Adrenal gland (tissue), 12 donors: ENCODE data around the gene MYO1E. TPM values are rescaled to one million over a fixed set of nuclear protein-coding genes. Genes with fewer than 3 reads are reported as not detected.

Source experiments
- DNase-seq, 7 donors: peaks; one replicate each; pipeline ENCODE4 v3.0.0-alpha.2; 2019 to 2020
- H3K27ac ChIP-seq, 5 donors: fragments of 200-600 bp; sonication (generic) in 4 of 5; 1 replicate in 3 of 5; 2 replicates in 2 of 5; pipeline versions ENCODE4 v1.5.1 to v1.8.0; 2016 to 2020; ENCODE audit warnings: mild to moderate bottlenecking in 1 of 5
- H3K27me3 ChIP-seq: fragments of 200-600 bp; 2 replicates; pipeline ENCODE4 v1.8.0; 2021
- H3K36me3 ChIP-seq, 2 donors: fragments of 200-600 bp; replicated peaks in 1 of 2; 1 replicate in 1 of 2; 2 replicates in 1 of 2; pipeline versions ENCODE4 v1.5.1 to v1.8.0; 2018 to 2022
- H3K4me1 ChIP-seq, 2 donors: fragments of 200-600 bp; replicated peaks in 1 of 2; 1 replicate in 1 of 2; 2 replicates in 1 of 2; pipeline versions ENCODE4 v1.5.1 to v1.8.0; 2018 to 2021
- H3K4me3 ChIP-seq, 4 donors: fragments of 200-600 bp; sonication (generic) in 3 of 4; one replicate each; pipeline ENCODE4 v1.5.1; 2016 to 2018
- H3K9me3 ChIP-seq, 3 donors: fragments of 200-600 bp; sonication (generic) in 1 of 3; replicated peaks in 1 of 3; 1 replicate in 2 of 3; 2 replicates in 1 of 3; pipeline versions ENCODE4 v1.5.1 to v1.8.0; 2016 to 2021
- POLR2A ChIP-seq, 2 donors: fragments of 450-650 bp; IDR thresholded peaks; one replicate each; pipeline ENCODE4 v1.6.1; 2017; ENCODE audit warnings: antibody characterized with exemption in 2 of 2, mild to moderate bottlenecking in 2 of 2, moderate library complexity in 1 of 2
- WGBS, 4 donors: extraction: QIAGEN DNeasy Blood & Tissue Kit in 2 of 4; methylation state at CpG; one replicate each; pipeline versions ENCODE4 v1.1.5 to v1.1.7; 2013 to 2017; 5-methylcytosine and 5-hydroxymethylcytosine counted together
- intact Hi-C, 2 donors: fragments of 100-400 bp; cut with DNase I; formaldehyde crosslinking; loops; one replicate each; pipeline versions ENCODE4 v1.14.1 to v1.15.0; 2022 to 2023
- polyA plus RNA-seq, 3 donors: library from polyadenylated mRNA; stranded (reverse); fragments of 200-250 nt in 2 of 3; fragments of 350-450 nt in 1 of 3; fragmentation: Illumina TruSeq in 1 of 3; extraction: RNeasy Lipid Tissue Mini Kit (QIAGEN cat#74804) in 1 of 3; gene quantifications; one replicate each; pipeline ENCODE4 v1.2.3, GENCODE V29; 2013 to 2014
- total RNA-seq, 9 donors: library from RNA; depleted of rRNA in 4 of 9; stranded (reverse); fragments of >200 nt in 4 of 9; fragments of 120-200 nt in 1 of 9; fragmentation: NEBNext Ultra II Directional in 1 of 9; extraction: Animal tissue kit (Norgen Biotek cat#: 25700) in 1 of 9; gene quantifications; one replicate each; pipeline versions ENCODE4 v1.1.0 to v1.2.4, GENCODE V29; 2013 to 2023
- TF ChIP-seq, protein P1 (sequence below), 6 experiments: fragments of 450-650 bp in 4 of 6; fragments of 200-600 bp in 2 of 6; sonication (generic) in 1 of 6; IDR thresholded peaks; 1 replicate in 5 of 6; 2 replicates in 1 of 6; pipeline versions ENCODE4 v1.5.1 to v1.8.0; 2016 to 2021; ENCODE audit warnings: antibody characterized with exemption in 6 of 6, mild to moderate bottlenecking in 2 of 6, moderate library complexity in 1 of 6
- donor health status: healthy with polysubstance abuse.
- donor health status: Bipolar disorder and iron deficiency.
- donor health status: DM: yes; HTN: yes; CAD: no.
- donor health status: DM: no; HTN: no; CAD: no.
- donor health status: DM: no; HTN: no; CAD: no.
- donor health status: DM: yes; HTN: yes; CAD: no.

Gene MYO1E
- total and polyA plus RNA-seq, 12 donors, result 11.9 to 50.8 (median 26.0) TPM

DNA sequence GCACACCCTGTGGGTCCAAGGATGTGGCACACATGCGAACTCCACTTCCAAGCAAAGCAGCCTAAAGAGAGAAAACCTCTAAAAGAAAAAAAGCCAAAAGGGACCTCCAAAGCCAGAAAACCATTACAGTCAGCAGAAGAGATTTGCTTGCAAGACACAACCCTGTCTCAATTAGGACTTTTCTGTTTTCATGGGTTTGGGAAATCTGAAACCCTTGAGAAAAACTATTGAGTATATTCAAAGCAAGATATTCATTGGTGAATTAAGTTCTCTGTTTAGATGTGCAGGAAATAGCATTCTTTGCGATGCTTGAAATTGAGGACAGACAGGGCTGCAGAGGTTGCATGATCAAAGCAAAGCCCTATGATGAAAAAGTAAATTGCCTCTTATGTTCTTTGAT lies 176.3 kb downstream of the MYO1E start:
- no peak overlapping the region for H3K27ac ChIP-seq
- no peak overlapping the region for H3K4me3 ChIP-seq
- no peaks in the 10 kb centered on the region for H3K9me3 ChIP-seq
- no peaks in the 10 kb centered on the region for H3K4me1 ChIP-seq
- 93 to 97% (median 95%) methylated on average over 2 of the region's 2 CpGs for WGBS, 4 donors
- no peaks in the 10 kb centered on the region for H3K36me3 ChIP-seq
- intact Hi-C loops, result no loop called here
- H3K27me3 ChIP-seq, result no peaks in the 10 kb centered on the region
- TF ChIP-seq, protein P1, sequence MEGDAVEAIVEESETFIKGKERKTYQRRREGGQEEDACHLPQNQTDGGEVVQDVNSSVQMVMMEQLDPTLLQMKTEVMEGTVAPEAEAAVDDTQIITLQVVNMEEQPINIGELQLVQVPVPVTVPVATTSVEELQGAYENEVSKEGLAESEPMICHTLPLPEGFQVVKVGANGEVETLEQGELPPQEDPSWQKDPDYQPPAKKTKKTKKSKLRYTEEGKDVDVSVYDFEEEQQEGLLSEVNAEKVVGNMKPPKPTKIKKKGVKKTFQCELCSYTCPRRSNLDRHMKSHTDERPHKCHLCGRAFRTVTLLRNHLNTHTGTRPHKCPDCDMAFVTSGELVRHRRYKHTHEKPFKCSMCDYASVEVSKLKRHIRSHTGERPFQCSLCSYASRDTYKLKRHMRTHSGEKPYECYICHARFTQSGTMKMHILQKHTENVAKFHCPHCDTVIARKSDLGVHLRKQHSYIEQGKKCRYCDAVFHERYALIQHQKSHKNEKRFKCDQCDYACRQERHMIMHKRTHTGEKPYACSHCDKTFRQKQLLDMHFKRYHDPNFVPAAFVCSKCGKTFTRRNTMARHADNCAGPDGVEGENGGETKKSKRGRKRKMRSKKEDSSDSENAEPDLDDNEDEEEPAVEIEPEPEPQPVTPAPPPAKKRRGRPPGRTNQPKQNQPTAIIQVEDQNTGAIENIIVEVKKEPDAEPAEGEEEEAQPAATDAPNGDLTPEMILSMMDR (IDR thresholded peaks at IDR 0.05), result no peak
- no peak for DNase-seq

DNA sequence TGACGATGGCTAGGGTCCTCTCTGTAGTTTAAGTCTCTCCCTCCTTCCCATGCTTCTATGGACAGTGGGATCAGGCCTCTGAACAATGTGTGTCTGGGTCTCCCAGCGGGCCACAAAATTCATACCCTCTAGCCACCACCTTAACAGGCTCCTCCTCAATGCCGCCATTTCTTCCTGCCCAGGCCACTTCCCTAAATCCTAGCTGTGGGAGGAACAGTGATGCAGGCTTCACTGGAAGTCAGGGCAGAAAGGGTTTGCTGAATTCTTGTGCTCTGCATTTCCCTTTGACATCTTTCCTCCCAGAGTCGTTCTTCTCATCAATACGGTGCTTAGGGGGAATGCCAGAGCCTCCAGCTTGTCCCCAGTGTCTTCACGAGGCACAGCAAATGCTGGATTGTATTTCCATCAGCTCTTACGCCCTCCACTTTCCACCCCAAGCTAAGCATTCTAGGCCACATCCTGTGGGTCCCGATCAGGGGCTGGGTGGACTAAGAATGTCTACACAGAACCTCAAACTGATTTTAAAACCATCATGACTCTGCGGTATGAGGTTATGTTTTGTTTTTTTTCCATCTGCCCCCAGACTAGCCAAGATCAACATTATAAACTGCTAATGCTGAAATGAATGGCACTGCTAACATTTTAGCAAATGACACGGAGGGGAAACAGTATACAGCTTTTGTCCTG lies 177.9 kb downstream of the MYO1E start:
- Histone ChIP-seq H3K4me1 (no peaks in the 10 kb centered on the region), H3K27me3 (no peaks in the 10 kb centered on the region), H3K27ac (no peak overlapping the region), H3K9me3 (no peaks in the 10 kb centered on the region), H3K4me3 (no peak overlapping the region), H3K36me3 (no peaks in the 10 kb centered on the region)
- whole genome bisulfite sequencing, 4 donors, result 83 to 96% (median 88%) methylated on average over 10 of the region's 10 CpGs
- DNase-seq, result no peak
- TF ChIP-seq POLR2A (IDR thresholded peaks at IDR 0.05), result no peak
- TF ChIP-seq, protein P1 (IDR thresholded peaks at IDR 0.05), result no peak
- intact Hi-C loops, result no loop called here

DNA sequence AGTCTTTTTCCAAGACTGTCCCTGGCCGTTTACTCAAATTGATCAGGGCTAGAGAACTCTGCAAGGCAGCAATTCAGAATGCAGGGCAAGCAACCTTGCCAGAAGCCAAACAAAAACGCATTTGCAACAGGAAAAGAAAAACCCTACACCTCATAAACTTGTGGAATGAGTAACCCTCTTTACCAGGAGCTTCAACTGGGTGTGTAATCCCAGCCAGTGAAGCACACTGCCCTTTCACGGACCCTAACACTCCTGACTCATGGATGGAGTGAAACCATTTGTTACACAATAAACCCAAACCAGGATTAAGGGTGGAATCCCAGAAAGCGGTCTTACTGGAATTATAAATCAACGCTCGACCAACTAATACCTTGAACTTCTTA lies 180.8 kb downstream of the MYO1E start:
- Histone ChIP-seq H3K4me3 (no peak overlapping the region), H3K27me3 (no peaks in the 10 kb centered on the region), H3K36me3 (no peaks in the 10 kb centered on the region), H3K27ac (no peak overlapping the region), H3K4me1 (no peaks in the 10 kb centered on the region), H3K9me3 (no peaks in the 10 kb centered on the region)
- no peak for DNase-seq
- 87 to 92% (median 90%) methylated on average over 6 of the region's 6 CpGs for WGBS, 4 donors
- TF ChIP-seq, protein P1 (IDR thresholded peaks at IDR 0.05), result no peak
- no peak for TF ChIP-seq POLR2A (IDR thresholded peaks at IDR 0.05)
- intact Hi-C loops, result no loop called here

DNA sequence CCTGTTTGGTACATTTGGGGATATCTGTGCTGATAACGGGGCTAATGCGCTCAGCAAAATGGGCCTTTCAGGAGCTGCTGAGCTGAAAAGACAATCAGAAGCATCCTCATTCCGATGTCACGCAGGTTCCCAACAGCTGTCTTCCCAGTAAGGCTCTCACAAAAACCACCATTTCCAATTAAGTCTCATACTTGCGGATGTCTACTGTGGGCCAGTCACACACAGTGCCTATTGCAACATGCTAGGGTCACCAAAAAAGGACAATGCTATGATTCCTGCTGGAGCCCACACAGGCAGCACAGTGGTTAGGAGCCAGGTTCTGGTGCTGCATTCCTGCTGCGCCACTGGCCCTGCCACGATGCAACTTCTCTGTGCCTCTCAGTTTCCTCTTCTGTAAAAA lies 182.4 kb downstream of the MYO1E start:
- DNase-seq, result no peak
- WGBS, 4 donors, result 97 to 98% (median 97%) methylated on average over 7 of the region's 7 CpGs
- H3K36me3 ChIP-seq, result no peaks in the 10 kb centered on the region

More for the DNA sequence above, 182.4 kb downstream of the MYO1E start:
- no peak overlapping the region for H3K4me3 ChIP-seq
- intact Hi-C loops, result no loop called here
- H3K4me1 ChIP-seq, result no peaks in the 10 kb centered on the region
- no peaks in the 10 kb centered on the region for H3K9me3 ChIP-seq
- TF ChIP-seq, protein P1 (IDR thresholded peaks at IDR 0.05), result no peak
- no peak for TF ChIP-seq POLR2A (IDR thresholded peaks at IDR 0.05)
- no peaks in the 10 kb centered on the region for H3K27me3 ChIP-seq
- no peak overlapping the region for H3K27ac ChIP-seq
